BLaER1 (cell line): ENCODE measurements around the gene ARPP19.
A peak's percentile ranks its signal among the peaks of the same experiment; 100 is the strongest.
"Not testable (repeated sequence)": the region's sequence is repeated elsewhere in the genome, so short reads cannot be mapped to it uniquely, and the experiment has no call there.

ENCODE experiments used
- H3K27ac ChIP-seq: shearing (Covaris generic); formaldehyde crosslinking; 2 replicates; pipeline ENCODE4 v1.8.1; 2022
- H3K27me3 ChIP-seq: shearing (Covaris generic); formaldehyde crosslinking; 2 replicates; pipeline ENCODE4 v1.8.1; 2022
- H3K36me3 ChIP-seq: shearing (Covaris generic); formaldehyde crosslinking; 2 replicates; pipeline ENCODE4 v1.8.1; 2022
- H3K4me1 ChIP-seq: shearing (Covaris generic); formaldehyde crosslinking; 2 replicates; pipeline ENCODE4 v1.8.1; 2022
- H3K4me2 ChIP-seq: shearing (Covaris generic); formaldehyde crosslinking; 2 replicates; pipeline ENCODE4 v1.8.1; 2022
- H3K4me3 ChIP-seq: shearing (Covaris generic); formaldehyde crosslinking; 2 replicates; pipeline ENCODE4 v1.8.1; 2022
- H3K9ac ChIP-seq: shearing (Covaris generic); formaldehyde crosslinking; 2 replicates; pipeline ENCODE4 v1.8.1; 2022
- H3K9me3 ChIP-seq: shearing (Covaris generic); formaldehyde crosslinking; 2 replicates; pipeline ENCODE4 v1.8.1; 2022
- H4K20me1 ChIP-seq: shearing (Covaris generic); formaldehyde crosslinking; 2 replicates; pipeline ENCODE4 v1.8.1; 2022
- Cebpa-rat ChIP-seq: shearing (Covaris generic); IDR thresholded peaks from 2 replicates; pipeline ENCODE4 v1.8.1; 2022

Gene ARPP19

GRCh38 chr15:52568601-52569585 is at the start of gene ARPP19:
Gene ARPP19 (minus strand): TSS chr15:52569030. CDS start chr15:52568892, 138 bp downstream.
- Histone ChIP-seq H3K4me3 (peak within 1 kb of the TSS; percentile 81), H3K27me3 (no peaks in the 10 kb centered on the region), H3K4me2 (peak within 1 kb of the TSS; percentile 82), H3K9me3 (no peaks in the 10 kb centered on the region), H3K27ac (peak within 1 kb of the TSS; percentile 91), H3K9ac (peak within 1 kb of the TSS; percentile 96), H3K4me1 (peaks cover 20% of the 10 kb centered on the region), H4K20me1 (peaks cover 44% of the 10 kb centered on the region), H3K36me3 (peaks cover 11% of the 10 kb centered on the region; the same call in 1 of the 2 replicates)
- no peak for TF ChIP-seq Cebpa-rat

- peaks cover 20% of the 10 kb centered on the region; the same call in 1 of the 2 replicates for H4K20me1 ChIP-seq
- H3K36me3 ChIP-seq = peaks cover 63% of the 10 kb centered on the region
- no peak overlapping the region for H3K9ac ChIP-seq
- no peak for TF ChIP-seq Cebpa-rat
- no peak overlapping the region for H3K4me3 ChIP-seq
- H3K9me3 ChIP-seq = no peaks in the 10 kb centered on the region
- H3K27me3 ChIP-seq = no peaks in the 10 kb centered on the region
- no peaks in the 10 kb centered on the region for H3K4me1 ChIP-seq
- no peak overlapping the region for H3K27ac ChIP-seq
- no peak overlapping the region for H3K4me2 ChIP-seq
Measured at GRCh38 chr15:52617026-52617425, 48.2 kb upstream of the ARPP19 start.

- no peaks in the 10 kb centered on the region for H3K27me3 ChIP-seq
Measured at GRCh38 chr15:52615302-52615701, 46.5 kb upstream of the ARPP19 start.

GRCh38 chr15:52609593-52609992 is 40.8 kb upstream of the ARPP19 start:
- no peak overlapping the region for H3K4me3 ChIP-seq
- H3K36me3 ChIP-seq = peaks cover 64% of the 10 kb centered on the region
- no peaks in the 10 kb centered on the region for H4K20me1 ChIP-seq
- no peak overlapping the region for H3K9ac ChIP-seq
- no peak overlapping the region for H3K27ac ChIP-seq
- no peak for TF ChIP-seq Cebpa-rat
- no peaks in the 10 kb centered on the region for H3K4me1 ChIP-seq
- H3K4me2 ChIP-seq = no peak overlapping the region
- H3K27me3 ChIP-seq = no peaks in the 10 kb centered on the region
- H3K9me3 ChIP-seq = no peaks in the 10 kb centered on the region

More at GRCh38 chr15:52615302-52615701, 46.5 kb upstream of the ARPP19 start:
- Histone ChIP-seq H3K27ac (no peak overlapping the region), H4K20me1 (peaks cover 15% of the 10 kb centered on the region; the same call in 1 of the 2 replicates), H3K9me3 (no peaks in the 10 kb centered on the region), H3K4me2 (no peak overlapping the region), H3K9ac (no peak overlapping the region), H3K36me3 (peaks cover 68% of the 10 kb centered on the region), H3K4me1 (no peaks in the 10 kb centered on the region), H3K4me3 (no peak overlapping the region)
- TF ChIP-seq Cebpa-rat = no peak

GRCh38 chr15:52584414-52584813 is 15.6 kb upstream of the ARPP19 start:
- Histone ChIP-seq H3K27ac (no peak overlapping the region), H3K36me3 (peaks cover 37% of the 10 kb centered on the region), H3K4me3 (no peak overlapping the region), H3K9ac (no peak overlapping the region), H3K9me3 (no peaks in the 10 kb centered on the region), H3K27me3 (no peaks in the 10 kb centered on the region), H4K20me1 (no peaks in the 10 kb centered on the region), H3K4me1 (no peaks in the 10 kb centered on the region), H3K4me2 (no peak overlapping the region)
- no peak for TF ChIP-seq Cebpa-rat

GRCh38 chr15:52579852-52580251 is 11.0 kb upstream of the ARPP19 start:
- Histone ChIP-seq H3K4me2 (no peak overlapping the region), H3K4me1 (no peaks in the 10 kb centered on the region), H3K4me3 (no peak overlapping the region), H3K9ac (no peak overlapping the region), H3K36me3 (peaks cover 24% of the 10 kb centered on the region), H3K27ac (no peak overlapping the region), H3K9me3 (no peaks in the 10 kb centered on the region), H4K20me1 (no peaks in the 10 kb centered on the region), H3K27me3 (no peaks in the 10 kb centered on the region)
- no peak for TF ChIP-seq Cebpa-rat

- Histone ChIP-seq H3K4me3 (no peak overlapping the region), H3K36me3 (0 out of 2 replicates have a peak, but pooled peaks cover under 1% of the 10 kb centered on the region), H3K4me2 (no peak overlapping the region), H4K20me1 (no peaks in the 10 kb centered on the region), H3K27ac (no peak overlapping the region), H3K4me1 (no peaks in the 10 kb centered on the region), H3K9ac (no peak overlapping the region), H3K9me3 (no peaks in the 10 kb centered on the region; the same call in 1 of the 2 replicates), H3K27me3 (no peaks in the 10 kb centered on the region)
- TF ChIP-seq Cebpa-rat = no peak
Measured at GRCh38 chr15:52576692-52577091, 7.9 kb upstream of the ARPP19 start.

- not testable (repeated sequence) for H3K27me3 ChIP-seq, H3K9ac ChIP-seq, H3K4me2 ChIP-seq, H4K20me1 ChIP-seq, H3K4me1 ChIP-seq, H3K9me3 ChIP-seq, H3K4me3 ChIP-seq, H3K36me3 ChIP-seq, H3K27ac ChIP-seq
Measured at GRCh38 chr15:52575573-52575972, 6.7 kb upstream of the ARPP19 start.

GRCh38 chr15:52575072-52575471 is 6.2 kb upstream of the ARPP19 start:
- no peak for TF ChIP-seq Cebpa-rat
- no peaks in the 10 kb centered on the region for H3K36me3 ChIP-seq
- H4K20me1 ChIP-seq = no peaks in the 10 kb centered on the region
- H3K4me1 ChIP-seq = no peaks in the 10 kb centered on the region
- H3K27me3 ChIP-seq = no peaks in the 10 kb centered on the region
- no peak overlapping the region for H3K9ac ChIP-seq
- H3K4me3 ChIP-seq = no peak overlapping the region
- no peaks in the 10 kb centered on the region; the same call in 1 of the 2 replicates for H3K9me3 ChIP-seq
- H3K4me2 ChIP-seq = no peak overlapping the region
- H3K27ac ChIP-seq = no peak overlapping the region

GRCh38 chr15:52574623-52575022 is 5.8 kb upstream of the ARPP19 start:
- H3K36me3 ChIP-seq, H3K4me3 ChIP-seq, H3K4me1 ChIP-seq, H3K9ac ChIP-seq, H4K20me1 ChIP-seq, H3K9me3 ChIP-seq, H3K27ac ChIP-seq, H3K4me2 ChIP-seq, H3K27me3 ChIP-seq: not testable (repeated sequence)
